Measurements from ENCODE around the gene NR4A2.

Gene NR4A2

DNA sequence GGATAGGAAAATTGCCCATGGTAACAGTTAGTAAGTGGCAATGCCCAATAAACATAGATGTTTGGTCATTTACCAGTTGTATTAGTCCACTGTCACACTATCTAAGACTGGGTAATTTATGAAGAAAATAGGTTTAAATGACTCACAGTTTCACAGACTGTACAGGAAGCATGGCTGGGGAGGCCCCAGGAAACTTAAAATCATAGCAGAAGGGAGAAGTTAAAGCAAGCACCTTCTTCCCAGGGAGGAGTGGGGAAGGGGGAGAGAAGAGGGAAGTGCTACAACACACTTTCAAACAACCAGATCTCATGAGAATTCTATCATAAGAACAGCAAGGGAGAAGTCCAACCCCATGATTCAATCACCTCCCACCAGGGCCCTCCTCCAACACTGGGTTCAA, 23.4 kb downstream of the NR4A2 start:
- Histone ChIP-seq H3K27ac (ENCODE audit: extremely low read depth, low read depth, low read length) (no peak overlapping the region), H3K36me3 (ENCODE audit: control insufficient read depth in 2 of 2, insufficient read depth in 1 of 2, low read length in 2 of 2) (no peaks in the 10 kb centered on the region), H3K4me3 (ENCODE audit: low read depth, low read length) (no peak overlapping the region), H3K9me3 (ENCODE audit: control insufficient read depth, insufficient read depth, low read depth, low read length) (no peaks in the 10 kb centered on the region), H3K4me1 (ENCODE audit: control insufficient read depth, insufficient read depth, low read length) (no peaks in the 10 kb centered on the region)
- TF ChIP-seq BCL11B (tag by site-specific recombination; IDR thresholded peaks at IDR 0.05; ENCODE audit: low read depth) (no peak), ZSCAN30 (tag by site-specific recombination; IDR thresholded peaks at IDR 0.05) (no peak), ZNF48 (tag by site-specific recombination; IDR thresholded peaks at IDR 0.05) (no peak), ZSCAN16 (tag by site-specific recombination; IDR thresholded peaks at IDR 0.05) (no peak), ZFP69B (tag by site-specific recombination; IDR thresholded peaks at IDR 0.05) (no peak), HOXC10 (CRISPR knock-in tag; IDR thresholded peaks at IDR 0.05) (no peak), EGR2 (tag by site-specific recombination; IDR thresholded peaks at IDR 0.05; ENCODE audit: low read depth) (no peak)
- TF ChIP-seq, protein P1, sequence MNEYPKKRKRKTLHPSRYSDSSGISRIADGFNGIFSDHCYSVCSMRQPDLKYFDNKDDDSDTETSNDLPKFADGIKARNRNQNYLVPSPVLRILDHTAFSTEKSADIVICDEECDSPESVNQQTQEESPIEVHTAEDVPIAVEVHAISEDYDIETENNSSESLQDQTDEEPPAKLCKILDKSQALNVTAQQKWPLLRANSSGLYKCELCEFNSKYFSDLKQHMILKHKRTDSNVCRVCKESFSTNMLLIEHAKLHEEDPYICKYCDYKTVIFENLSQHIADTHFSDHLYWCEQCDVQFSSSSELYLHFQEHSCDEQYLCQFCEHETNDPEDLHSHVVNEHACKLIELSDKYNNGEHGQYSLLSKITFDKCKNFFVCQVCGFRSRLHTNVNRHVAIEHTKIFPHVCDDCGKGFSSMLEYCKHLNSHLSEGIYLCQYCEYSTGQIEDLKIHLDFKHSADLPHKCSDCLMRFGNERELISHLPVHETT (tag by site-specific recombination; IDR thresholded peaks at IDR 0.05) = no peak
- ChIA-PET CTCF (no interaction called here), POLR2A (no interaction called here)

DNA sequence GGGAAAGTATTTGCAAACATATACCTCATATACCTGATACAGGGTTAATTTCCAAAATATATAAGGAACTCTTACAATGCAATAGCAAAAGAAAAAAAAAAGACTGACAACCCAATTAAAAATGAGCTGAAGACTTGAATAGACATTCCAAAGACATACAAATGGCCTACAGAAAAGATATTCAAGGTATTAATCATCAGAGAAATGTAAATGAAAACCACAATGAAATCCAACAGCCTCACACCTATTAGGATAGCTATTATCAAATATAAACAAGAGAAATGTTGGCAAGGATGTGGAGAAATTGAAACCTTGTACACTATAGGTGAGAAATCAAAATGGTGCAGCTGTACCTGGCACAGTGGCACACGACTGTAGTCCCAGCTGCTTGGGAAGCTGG, 25.7 kb downstream of the NR4A2 start:
- Histone ChIP-seq H3K4me3 (ENCODE audit: low read depth, low read length) (no peak overlapping the region), H3K4me1 (ENCODE audit: control insufficient read depth, insufficient read depth, low read length) (no peaks in the 10 kb centered on the region), H3K9me3 (ENCODE audit: control insufficient read depth, insufficient read depth, low read depth, low read length) (no peaks in the 10 kb centered on the region), H3K27ac (ENCODE audit: extremely low read depth, low read depth, low read length) (no peak overlapping the region), H3K36me3 (ENCODE audit: control insufficient read depth in 2 of 2, insufficient read depth in 1 of 2, low read length in 2 of 2) (no peaks in the 10 kb centered on the region)
- ChIA-PET POLR2A (no interaction called here), CTCF (no interaction called here)
- TF ChIP-seq ZNF140 (tag by site-specific recombination; IDR thresholded peaks at IDR 0.05) = no peak
- no peak for TF ChIP-seq ZNF48 (tag by site-specific recombination; IDR thresholded peaks at IDR 0.05)
- no peak for TF ChIP-seq SP3 (tag by site-specific recombination; IDR thresholded peaks at IDR 0.05)
- TF ChIP-seq BCL11A (tag by site-specific recombination; IDR thresholded peaks at IDR 0.05; ENCODE audit: low read depth) = no peak
- no peak for TF ChIP-seq ZNF623 (tag by site-specific recombination; IDR thresholded peaks at IDR 0.05)
- no peak for TF ChIP-seq ZNF521 (tag by site-specific recombination; IDR thresholded peaks at IDR 0.05)
- no peak for TF ChIP-seq OVOL3 (tag by site-specific recombination; IDR thresholded peaks at IDR 0.05)
- no peak for TF ChIP-seq SP2 (tag by site-specific recombination; IDR thresholded peaks at IDR 0.05)
- no peak for TF ChIP-seq MEIS1 (CRISPR knock-in tag; IDR thresholded peaks at IDR 0.05; ENCODE audit: borderline replicate concordance)
- TF ChIP-seq ZNF776 (tag by site-specific recombination; IDR thresholded peaks at IDR 0.05; ENCODE audit: borderline replicate concordance) = no peak
- TF ChIP-seq WT1 (tag by site-specific recombination; IDR thresholded peaks at IDR 0.05) = no peak
- TF ChIP-seq ZNF350 (tag by site-specific recombination; IDR thresholded peaks at IDR 0.05) = no peak
- no peak for TF ChIP-seq ZNF596 (tag by site-specific recombination; IDR thresholded peaks at IDR 0.05)
- TF ChIP-seq, protein P2, sequence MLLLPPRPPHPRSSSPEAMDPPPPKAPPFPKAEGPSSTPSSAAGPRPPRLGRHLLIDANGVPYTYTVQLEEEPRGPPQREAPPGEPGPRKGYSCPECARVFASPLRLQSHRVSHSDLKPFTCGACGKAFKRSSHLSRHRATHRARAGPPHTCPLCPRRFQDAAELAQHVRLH (tag by site-specific recombination; IDR thresholded peaks at IDR 0.05) = no peak
- TF ChIP-seq ZBTB7A (tag by site-specific recombination; IDR thresholded peaks at IDR 0.05; ENCODE audit: low read depth) = no peak
- TF ChIP-seq GLIS2 (tag by site-specific recombination; IDR thresholded peaks at IDR 0.05) = no peak
- TF ChIP-seq ZNF16 (tag by site-specific recombination; IDR thresholded peaks at IDR 0.05; ENCODE audit: low read depth) = no peak
- TF ChIP-seq ZBTB8A (tag by site-specific recombination; IDR thresholded peaks at IDR 0.05) = no peak
- TF ChIP-seq ZNF473 (tag by site-specific recombination; IDR thresholded peaks at IDR 0.05) = no peak
- no peak for TF ChIP-seq ZFHX2 (tag by site-specific recombination; conservative IDR thresholded peaks at IDR 0.05)
